Smooth muscle cell (in vitro differentiated cells): ENCODE results near the gene WNT9B. TPM values are rescaled to one million over a fixed set of nuclear protein-coding genes. Genes with fewer than 3 reads are reported as not detected.
A peak's percentile ranks its signal among the peaks of the same experiment; 100 is the strongest.

ENCODE experiments used
- DNase-seq: peaks from one replicate; lab custom pipeline; 2025; ENCODE audit not compliant: unreplicated experiment; lab: John Stamatoyannopoulos, UW
- H2AFZ ChIP-seq: fragments of 200-600 bp; sonication (generic); 2 replicates; pipeline ENCODE4 v1.6.0; 2016; ENCODE audit warnings: antibody characterized with exemption, low read depth, mild to moderate bottlenecking
- H3F3A ChIP-seq: fragments of 200-600 bp; sonication (generic); 2 replicates; pipeline ENCODE4 v1.6.0; 2017; ENCODE audit warnings: antibody characterized with exemption, low read depth
- H3K27ac ChIP-seq: fragments of 200-600 bp; sonication (generic); 2 replicates; pipeline ENCODE4 v1.5.1; 2016; ENCODE audit warnings: low read depth, mild to moderate bottlenecking
- H3K27me3 ChIP-seq: fragments of 200-600 bp; sonication (generic); 2 replicates; pipeline ENCODE4 v1.6.1; 2016; ENCODE audit warnings: low read depth, mild to moderate bottlenecking
- H3K36me3 ChIP-seq: fragments of 200-600 bp; sonication (generic); 2 replicates; pipeline ENCODE4 v1.5.1; 2016; ENCODE audit warnings: low read depth
- H3K4me1 ChIP-seq: fragments of 200-600 bp; sonication (generic); 2 replicates; pipeline ENCODE4 v1.5.1; 2016; ENCODE audit warnings: low read depth
- H3K4me2 ChIP-seq: fragments of 200-600 bp; sonication (generic); 2 replicates; pipeline ENCODE4 v1.6.0; 2016; ENCODE audit warnings: mild to moderate bottlenecking
- H3K4me3 ChIP-seq: fragments of 200-600 bp; sonication (generic); 2 replicates; pipeline ENCODE4 v1.5.1; 2016; ENCODE audit warnings: mild to moderate bottlenecking
- H3K79me2 ChIP-seq: fragments of 200-600 bp; sonication (generic); 2 replicates; pipeline ENCODE4 v1.6.0; 2016; ENCODE audit warnings: low read depth, mild to moderate bottlenecking
- H3K9ac ChIP-seq: fragments of 200-600 bp; sonication (generic); 2 replicates; pipeline ENCODE4 v1.6.0; 2016; ENCODE audit warnings: low read depth
- H3K9me3 ChIP-seq: fragments of 200-600 bp; sonication (generic); replicated peaks from 2 replicates; pipeline ENCODE4 v1.5.1; 2016; ENCODE audit warnings: low read depth
- H4K20me1 ChIP-seq: fragments of 200-600 bp; sonication (generic); 2 replicates; pipeline ENCODE4 v1.6.0; 2016; ENCODE audit warnings: low read depth
- CTCF ChIP-seq: fragments of 200-600 bp; sonication (generic); IDR thresholded peaks from 2 replicates; pipeline ENCODE4 v1.5.1; 2017; ENCODE audit warnings: borderline replicate concordance, mild to moderate bottlenecking, antibody characterized with exemption; ENCODE audit not compliant: insufficient read depth, poor library complexity, severe bottlenecking
- WGBS: methylation state at CpG from one replicate; pipeline ENCODE4 v1.1.7; 2016; ENCODE audit warnings: low lambda C conversion rate; 5-methylcytosine and 5-hydroxymethylcytosine counted together
- polyA plus RNA-seq: library from polyadenylated mRNA; unstranded; fragments of >200 nt; fragmentation: Nextera tagmentation; extraction: Ambion mirVana; gene quantifications from 2 replicates; pipeline ENCODE4 v1.2.1, GENCODE V29; 2016
- total RNA-seq: library from RNA; depleted of rRNA; stranded (reverse); fragments of >200 nt; gene quantifications from 2 replicates; pipeline ENCODE4 v1.2.3, GENCODE V29; 2014

The WNT9B gene
- total and polyA plus RNA-seq, 2 experiments from 2014 or later, result not detected

- Histone ChIP-seq H3K4me2 (peak overlapping the region; percentile 96), H3K4me3 (peak overlapping the region; percentile 53), H3K36me3 (no peaks in the 10 kb centered on the region), H3K27ac (no peak overlapping the region), H3K79me2 (no peaks in the 10 kb centered on the region), H3K9me3 (no peaks in the 10 kb centered on the region), H3K9ac (no peak overlapping the region), H2AFZ (no peak overlapping the region), H4K20me1 (no peaks in the 10 kb centered on the region), H3K4me1 (peaks cover 19% of the 10 kb centered on the region), H3F3A (no peaks in the 10 kb centered on the region), H3K27me3 (peaks cover 62% of the 10 kb centered on the region)
- no peak for TF ChIP-seq CTCF
- 13% methylated on average over 22 of the region's 22 CpGs for WGBS
- no peak for DNase-seq
Observed at GRCh38 chr17:46817151-46817900, 34.1 kb upstream of the WNT9B start.

- Histone ChIP-seq H3F3A (no peaks in the 10 kb centered on the region), H3K9ac (no peak overlapping the region), H3K79me2 (no peaks in the 10 kb centered on the region), H3K27ac (no peak overlapping the region), H3K4me1 (peaks cover 17% of the 10 kb centered on the region), H4K20me1 (no peaks in the 10 kb centered on the region), H3K9me3 (no peaks in the 10 kb centered on the region), H3K4me3 (peak overlapping the region; percentile 53), H2AFZ (no peak overlapping the region), H3K36me3 (no peaks in the 10 kb centered on the region), H3K4me2 (peak overlapping the region; percentile 96), H3K27me3 (peaks cover 67% of the 10 kb centered on the region)
- no peak for DNase-seq
- 8% methylated on average over 5 of the region's 5 CpGs for WGBS
- no peak for TF ChIP-seq CTCF
Observed at GRCh38 chr17:46817901-46818209, 33.5 kb upstream of the WNT9B start.

- peaks cover 17% of the 10 kb centered on the region for H3K4me1 ChIP-seq
- peak within 1 kb of the TSS; percentile 96 for H3K4me2 ChIP-seq
- TF ChIP-seq CTCF, result no peak
- H3K27ac ChIP-seq, result no peak within 1 kb of the TSS
- no peaks in the 10 kb centered on the region for H3K79me2 ChIP-seq
- no peak within 1 kb of the TSS for H3K9ac ChIP-seq
- no peaks in the 10 kb centered on the region for H4K20me1 ChIP-seq
- no peak for DNase-seq
- no peaks in the 10 kb centered on the region for H3F3A ChIP-seq
- peak within 1 kb of the TSS; percentile 12 for H2AFZ ChIP-seq
- WGBS, result 1% methylated on average over 30 of the region's 47 CpGs
- peak within 1 kb of the TSS; percentile 53 for H3K4me3 ChIP-seq
- peaks cover 67% of the 10 kb centered on the region for H3K27me3 ChIP-seq
- no peaks in the 10 kb centered on the region for H3K9me3 ChIP-seq
- no peaks in the 10 kb centered on the region for H3K36me3 ChIP-seq
Observed at GRCh38 chr17:46818316-46818928, 33.0 kb upstream of the WNT9B start, which contains the start of gene WNT3. Gene WNT3 (minus strand): TSS chr17:46818692. CDS start chr17:46818597, 95 bp downstream.
